SK-N-SH (cell line): ENCODE results near the gene ASXL3. TPM values are rescaled to one million over a fixed set of nuclear protein-coding genes. Genes with fewer than 3 reads are reported as not detected.

Source experiments
- CTCF ChIA-PET: fragments of 300-600, 350-600 bp; formaldehyde crosslinking; extraction: SDS; loops from one replicate; lab custom pipeline; 2021; lab: Yijun Ruan, JAX
- POLR2A ChIA-PET: fragments of 350-600 bp; sonication (Branson Sonifier 250); formaldehyde crosslinking; extraction: SDS; loops from one replicate; lab custom pipeline; 2020; ENCODE audit warnings: antibody characterized with exemption, inconsistent platforms; lab: Yijun Ruan, JAX
- DNase-seq: peaks from one replicate; pipeline ENCODE4 v3.0.0; 2012
- H2AFZ ChIP-seq: fragments of 200-600 bp; sonication (generic); 2 replicates; pipeline ENCODE4 v1.8.1; 2016; ENCODE audit warnings: antibody characterized with exemption, mild to moderate bottlenecking, low read depth
- H3F3A ChIP-seq: fragments of 200-600 bp; sonication (generic); replicated peaks from 2 replicates; pipeline ENCODE3; 2016; ENCODE audit warnings: antibody characterized with exemption, mild to moderate bottlenecking; ENCODE audit not compliant: insufficient read depth
- H3K27ac ChIP-seq, 2 experiments: fragments of 200-500 bp in 1 of 2; fragments of 200-600 bp in 1 of 2; sonication (Bioruptor generic) in 1 of 2; sonication (generic), shearing (Covaris generic) in 1 of 2; 2 replicates each; pipeline versions ENCODE4 v1.5.1 to v1.6.1; 2014 to 2016; ENCODE audit warnings: low read depth in 2 of 2, inconsistent platforms in 1 of 2, low read length in 1 of 2, mild to moderate bottlenecking in 1 of 2, mixed read lengths in 1 of 2
- H3K27me3 ChIP-seq: fragments of 200-600 bp; sonication (generic), shearing (Covaris generic); 2 replicates; pipeline ENCODE4 v1.6.1; 2016; ENCODE audit warnings: mixed run types; ENCODE audit not compliant: insufficient read depth
- H3K36me3 ChIP-seq, 2 experiments: fragments of 200-500 bp in 1 of 2; fragments of 200-600 bp in 1 of 2; sonication (Bioruptor generic) in 1 of 2; sonication (generic) in 1 of 2; replicated peaks in 1 of 2; 2 replicates each; pipeline versions ENCODE3 to v1.5.1; 2014 to 2016; ENCODE audit warnings: low read length in 1 of 2, mild to moderate bottlenecking in 1 of 2; ENCODE audit not compliant: insufficient read depth in 2 of 2, control insufficient read depth in 1 of 2
- H3K4me1 ChIP-seq, 2 experiments: fragments of 200-500 bp in 1 of 2; fragments of 200-600 bp in 1 of 2; sonication (Bioruptor generic) in 1 of 2; sonication (generic), shearing (Covaris generic) in 1 of 2; 2 replicates each; pipeline versions ENCODE4 v1.5.1 to v1.6.1; 2014 to 2016; ENCODE audit warnings: low read depth in 1 of 2, low read length in 1 of 2, mixed run types in 1 of 2; ENCODE audit not compliant: insufficient read depth in 2 of 2, control insufficient read depth in 1 of 2
- H3K4me2 ChIP-seq: fragments of 200-600 bp; sonication (generic), shearing (Covaris generic); 2 replicates; pipeline ENCODE4 v1.6.1; 2017; ENCODE audit warnings: mixed run types
- H3K4me3 ChIP-seq, 2 experiments: fragments of 200-500 bp in 1 of 2; fragments of 200-600 bp in 1 of 2; sonication (Bioruptor generic) in 1 of 2; sonication (generic), shearing (Covaris generic) in 1 of 2; 2 replicates each; pipeline versions ENCODE4 v1.5.1 to v1.8.1; 2014 to 2016; ENCODE audit warnings: low read depth in 2 of 2, inconsistent platforms in 1 of 2, low read length in 1 of 2, mild to moderate bottlenecking in 1 of 2, mixed read lengths in 1 of 2, moderate library complexity in 1 of 2
- H3K79me2 ChIP-seq: fragments of 200-600 bp; sonication (generic); 2 replicates; pipeline ENCODE4 v1.8.1; 2017; ENCODE audit warnings: mild to moderate bottlenecking; ENCODE audit not compliant: insufficient read depth
- H3K9ac ChIP-seq: fragments of 200-600 bp; sonication (generic); 2 replicates; pipeline ENCODE4 v1.6.1; 2017; ENCODE audit warnings: mixed run types
- H3K9me2 ChIP-seq: fragments of 200-600 bp; sonication (generic); 2 replicates; pipeline ENCODE4 v1.6.1; 2017; ENCODE audit warnings: mixed run types
- H3K9me3 ChIP-seq: fragments of 200-600 bp; sonication (generic); 2 replicates; pipeline ENCODE4 v1.6.1; 2017; ENCODE audit warnings: mixed run types, mild to moderate bottlenecking, moderate library complexity
- H4K20me1 ChIP-seq: fragments of 200-600 bp; sonication (generic); 2 replicates; pipeline ENCODE4 v1.6.1; 2017; ENCODE audit warnings: mild to moderate bottlenecking, mixed run types; ENCODE audit not compliant: insufficient read depth
- CHD2 ChIP-seq: fragments of 150-350 bp; IDR thresholded peaks from 2 replicates; pipeline ENCODE4 v1.6.1; 2018; ENCODE audit warnings: low read length; ENCODE audit not compliant: partially characterized antibody
- EP300 ChIP-seq, 2 experiments: IDR thresholded peaks; 2 replicates each; pipeline versions ENCODE4 v1.4.0 to v1.6.1; 2012; ENCODE audit warnings: borderline replicate concordance in 1 of 2, low read depth in 1 of 2, low read length in 1 of 2
- EZH2phosphoT487 ChIP-seq: fragments of 200-600 bp; sonication (generic); IDR thresholded peaks from 2 replicates; pipeline ENCODE4 v1.6.1; 2017; ENCODE audit warnings: low read depth, mixed run types, mild to moderate bottlenecking, antibody characterized with exemption, moderate library complexity, borderline replicate concordance
- FOSL2 ChIP-seq: IDR thresholded peaks from 2 replicates; pipeline ENCODE4 v1.4.0; 2012; ENCODE audit warnings: low read depth, mild to moderate bottlenecking, moderate library complexity, borderline replicate concordance
- NFIC ChIP-seq: IDR thresholded peaks from 2 replicates; pipeline ENCODE4 v1.4.0; 2012; ENCODE audit warnings: borderline replicate concordance
- NRF1 ChIP-seq: IDR thresholded peaks from 2 replicates; pipeline ENCODE4 v1.6.1; 2012; ENCODE audit warnings: low read depth, mild to moderate bottlenecking, low read length
- SIN3A ChIP-seq: IDR thresholded peaks from 2 replicates; pipeline ENCODE4 v1.6.1; 2012; ENCODE audit warnings: low read depth, mild to moderate bottlenecking, low read length, moderate library complexity, borderline replicate concordance
- TCF12 ChIP-seq: IDR thresholded peaks from 2 replicates; pipeline ENCODE4 v1.4.0; 2012
- WGBS: methylation state at CpG from one replicate; pipeline ENCODE4 v1.1.6; 2017; ENCODE audit warnings: low lambda C conversion rate; 5-methylcytosine and 5-hydroxymethylcytosine counted together
- polyA plus RNA-seq, 3 experiments: library from polyadenylated mRNA; depleted of rRNA; stranded (reverse); fragments of >200 nt; gene quantifications; 2 replicates each; pipeline ENCODE4 v1.2.3, GENCODE V29; 2012
- TF ChIP-seq, protein P1 (sequence below): IDR thresholded peaks from 2 replicates; pipeline ENCODE4 v1.6.1; 2012; ENCODE audit warnings: mild to moderate bottlenecking, low read depth, low read length, moderate library complexity

ASXL3 gene
- polyA plus RNA-seq, 1 of the 3 experiments (the other 2 are of a cell fraction): not detected

DNA sequence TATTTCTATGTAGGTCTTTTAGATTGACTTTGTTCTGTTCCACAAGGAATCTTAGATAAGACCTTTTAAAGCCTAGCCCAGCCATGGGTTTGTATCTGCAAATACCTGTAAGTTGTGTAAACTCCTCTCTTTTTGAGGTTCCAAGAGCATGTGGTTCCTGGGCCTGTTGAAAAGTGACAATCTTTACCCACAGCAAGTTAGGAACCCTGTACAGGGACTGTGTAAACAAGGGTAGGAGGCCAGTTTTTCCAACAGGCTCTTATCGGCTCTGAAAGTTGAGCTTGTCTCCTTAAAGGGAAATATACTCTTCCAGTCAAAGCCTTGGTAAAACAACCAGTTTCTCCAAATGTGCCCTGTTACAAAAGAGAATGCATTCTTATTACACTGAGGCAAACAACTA is 15.3 kb upstream of the ASXL3 start:
- no peaks in the 10 kb centered on the region for H3F3A ChIP-seq
- POLR2A ChIA-PET: no interaction called here
- no peak overlapping the region for H2AFZ ChIP-seq
- no peak overlapping the region for H3K4me2 ChIP-seq
- no peaks in the 10 kb centered on the region for H3K9me2 ChIP-seq
- CTCF ChIA-PET: no interaction called here
- H3K4me1 ChIP-seq: peaks cover 0 to 2% of the 10 kb centered on the region in 2 experiments; a peak in 1 of 4 replicates
- no peaks in the 10 kb centered on the region for H3K27me3 ChIP-seq
- no peaks in the 10 kb centered on the region for H3K9me3 ChIP-seq
- no peaks in the 10 kb centered on the region for H3K79me2 ChIP-seq
- 67% methylated on average over 1 of the region's 1 CpG for WGBS
- no peak for TF ChIP-seq EP300 (IDR thresholded peaks at IDR 0.05; ENCODE audit: borderline replicate concordance in 1 of 2, low read depth in 1 of 2, low read length in 1 of 2)
- TF ChIP-seq FOSL2: no peak
- TF ChIP-seq, protein P1, sequence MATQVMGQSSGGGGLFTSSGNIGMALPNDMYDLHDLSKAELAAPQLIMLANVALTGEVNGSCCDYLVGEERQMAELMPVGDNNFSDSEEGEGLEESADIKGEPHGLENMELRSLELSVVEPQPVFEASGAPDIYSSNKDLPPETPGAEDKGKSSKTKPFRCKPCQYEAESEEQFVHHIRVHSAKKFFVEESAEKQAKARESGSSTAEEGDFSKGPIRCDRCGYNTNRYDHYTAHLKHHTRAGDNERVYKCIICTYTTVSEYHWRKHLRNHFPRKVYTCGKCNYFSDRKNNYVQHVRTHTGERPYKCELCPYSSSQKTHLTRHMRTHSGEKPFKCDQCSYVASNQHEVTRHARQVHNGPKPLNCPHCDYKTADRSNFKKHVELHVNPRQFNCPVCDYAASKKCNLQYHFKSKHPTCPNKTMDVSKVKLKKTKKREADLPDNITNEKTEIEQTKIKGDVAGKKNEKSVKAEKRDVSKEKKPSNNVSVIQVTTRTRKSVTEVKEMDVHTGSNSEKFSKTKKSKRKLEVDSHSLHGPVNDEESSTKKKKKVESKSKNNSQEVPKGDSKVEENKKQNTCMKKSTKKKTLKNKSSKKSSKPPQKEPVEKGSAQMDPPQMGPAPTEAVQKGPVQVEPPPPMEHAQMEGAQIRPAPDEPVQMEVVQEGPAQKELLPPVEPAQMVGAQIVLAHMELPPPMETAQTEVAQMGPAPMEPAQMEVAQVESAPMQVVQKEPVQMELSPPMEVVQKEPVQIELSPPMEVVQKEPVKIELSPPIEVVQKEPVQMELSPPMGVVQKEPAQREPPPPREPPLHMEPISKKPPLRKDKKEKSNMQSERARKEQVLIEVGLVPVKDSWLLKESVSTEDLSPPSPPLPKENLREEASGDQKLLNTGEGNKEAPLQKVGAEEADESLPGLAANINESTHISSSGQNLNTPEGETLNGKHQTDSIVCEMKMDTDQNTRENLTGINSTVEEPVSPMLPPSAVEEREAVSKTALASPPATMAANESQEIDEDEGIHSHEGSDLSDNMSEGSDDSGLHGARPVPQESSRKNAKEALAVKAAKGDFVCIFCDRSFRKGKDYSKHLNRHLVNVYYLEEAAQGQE: no peak
- TF ChIP-seq NFIC: no peak
- no peak for TF ChIP-seq SIN3A
- TF ChIP-seq EZH2phosphoT487: no peak
- H3K36me3 ChIP-seq: no peaks in the 10 kb centered on the region
- no peak overlapping the region for H3K9ac ChIP-seq
- no peak overlapping the region for H3K4me3 ChIP-seq
- no peaks in the 10 kb centered on the region for H4K20me1 ChIP-seq
- no peak overlapping the region for H3K27ac ChIP-seq
- no peak for DNase-seq

DNA sequence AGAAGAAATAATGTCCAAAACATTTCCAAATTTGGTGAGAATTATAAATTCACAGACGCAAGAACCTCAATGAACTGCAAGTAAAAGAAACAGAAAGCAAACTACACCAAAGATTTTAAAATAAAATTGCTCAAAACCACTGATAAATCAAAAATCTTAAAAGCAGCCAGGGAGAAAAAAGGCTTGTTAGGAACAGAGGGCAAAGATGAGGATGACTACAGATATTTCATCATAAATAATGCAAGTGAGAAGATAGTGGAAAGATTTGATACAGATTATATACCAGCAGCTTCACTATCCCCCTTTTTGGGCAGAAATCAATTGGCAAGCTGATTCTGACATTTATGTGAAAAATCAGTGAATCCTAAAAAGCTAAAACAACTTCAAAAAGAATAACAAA is 10.3 kb upstream of the ASXL3 start:
- Histone ChIP-seq H3K9ac (no peak overlapping the region), H3K27me3 (no peaks in the 10 kb centered on the region), H3K9me3 (no peaks in the 10 kb centered on the region), H3K36me3 (no peaks in the 10 kb centered on the region), H3K79me2 (no peaks in the 10 kb centered on the region), H3K4me3 (no peak overlapping the region), H3F3A (no peaks in the 10 kb centered on the region), H3K27ac (no peak overlapping the region), H4K20me1 (no peaks in the 10 kb centered on the region), H3K4me1 (no peaks in the 10 kb centered on the region), H2AFZ (no peak overlapping the region), H3K9me2 (no peaks in the 10 kb centered on the region), H3K4me2 (no peak overlapping the region)
- 68% methylated on average over 1 of the region's 1 CpG for WGBS
- POLR2A ChIA-PET: no interaction called here
- CTCF ChIA-PET: no interaction called here
- TF ChIP-seq TCF12 (no peak), NRF1 (no peak), CHD2 (no peak)
- no peak for DNase-seq
